ENCODE data around the gene RAB3B.
"Not testable (repeated sequence)": the region's sequence is repeated elsewhere in the genome, so short reads cannot be mapped to it uniquely, and the experiment has no call there.

RAB3B gene

GRCh38 chr1:52008071-52008809 is 17.7 kb upstream of the RAB3B start:
- no peak overlapping the region for H3K27ac ChIP-seq
- TF ChIP-seq CTCF (IDR thresholded peaks at IDR 0.05; ENCODE audit: low read depth, low read length), result no peak
- H3K27me3 ChIP-seq (ENCODE audit: insufficient read depth, low read depth, severe bottlenecking), result no peaks in the 10 kb centered on the region
- H3K9me3 ChIP-seq (ENCODE audit: severe bottlenecking), result peaks cover 2% of the 10 kb centered on the region
- no peak for DNase-seq
- H3K4me3 ChIP-seq (ENCODE audit: low read depth, low read length), result no peak overlapping the region
- H3K36me3 ChIP-seq, result no peaks in the 10 kb centered on the region

- Histone ChIP-seq H3K27me3 (ENCODE audit: insufficient read depth, low read depth, severe bottlenecking) (no peaks in the 10 kb centered on the region), H3K4me3 (ENCODE audit: low read depth, low read length) (peak overlapping the region; percentile 26), H3K36me3 (no peaks in the 10 kb centered on the region), H3K9me3 (ENCODE audit: severe bottlenecking) (peaks cover 2% of the 10 kb centered on the region), H3K27ac (peak overlapping the region; percentile 73)
- no peak for DNase-seq
- TF ChIP-seq CTCF (IDR thresholded peaks at IDR 0.05; ENCODE audit: low read depth, low read length), result no peak
Measured at GRCh38 chr1:52007215-52008002, 16.9 kb upstream of the RAB3B start.

- H3K27me3 ChIP-seq (ENCODE audit: insufficient read depth, low read depth, severe bottlenecking); H3K9me3 ChIP-seq (ENCODE audit: severe bottlenecking); H3K36me3 ChIP-seq: not testable (repeated sequence)
- H3K27ac ChIP-seq, result peak overlapping the region; percentile 73
- H3K4me3 ChIP-seq (ENCODE audit: low read depth, low read length), result peak overlapping the region; percentile 9
- peak; percentile 35 for DNase-seq
Measured at GRCh38 chr1:52006081-52006553, 15.6 kb upstream of the RAB3B start.

GRCh38 chr1:52005548-52005947 is 15.0 kb upstream of the RAB3B start:
- not testable (repeated sequence) for DNase-seq; H3K4me3 ChIP-seq (ENCODE audit: low read depth, low read length); H3K36me3 ChIP-seq; H3K9me3 ChIP-seq (ENCODE audit: severe bottlenecking); H3K27me3 ChIP-seq (ENCODE audit: insufficient read depth, low read depth, severe bottlenecking)
- H3K27ac ChIP-seq, result peak overlapping the region; percentile 73

GRCh38 chr1:52003877-52004276 is 13.4 kb upstream of the RAB3B start:
- Histone ChIP-seq H3K27me3 (ENCODE audit: insufficient read depth, low read depth, severe bottlenecking) (no peaks in the 10 kb centered on the region), H3K27ac (no peak overlapping the region), H3K9me3 (ENCODE audit: severe bottlenecking) (no peaks in the 10 kb centered on the region), H3K4me3 (ENCODE audit: low read depth, low read length) (no peak overlapping the region), H3K36me3 (no peaks in the 10 kb centered on the region)
- DNase-seq, result no peak
- no peak for TF ChIP-seq CTCF (IDR thresholded peaks at IDR 0.05; ENCODE audit: low read depth, low read length)

GRCh38 chr1:52002038-52002917 is 11.8 kb upstream of the RAB3B start:
- H3K27ac ChIP-seq, result no peak overlapping the region
- TF ChIP-seq CTCF (IDR thresholded peaks at IDR 0.05; ENCODE audit: low read depth, low read length), result peak; percentile 76
- DNase-seq, result peak; percentile 71
- no peaks in the 10 kb centered on the region for H3K36me3 ChIP-seq
- H3K9me3 ChIP-seq (ENCODE audit: severe bottlenecking), result no peaks in the 10 kb centered on the region
- no peak overlapping the region for H3K4me3 ChIP-seq (ENCODE audit: low read depth, low read length)
- H3K27me3 ChIP-seq (ENCODE audit: insufficient read depth, low read depth, severe bottlenecking), result no peaks in the 10 kb centered on the region
